BJ (cell line): ENCODE data around the gene MCTP1. TPM values are rescaled to one million over a fixed set of nuclear protein-coding genes. Genes with fewer than 3 reads are reported as not detected.

ENCODE experiments used
- CTCF ChIA-PET: fragments of 350-600 bp; formaldehyde crosslinking; extraction: SDS; loops from one replicate; lab custom pipeline; 2021; ENCODE audit warnings: antibody characterized with exemption, inconsistent platforms; lab: Yijun Ruan, JAX
- POLR2A ChIA-PET: fragments of 300-600 bp; sonication (Branson Sonifier 250); formaldehyde crosslinking; extraction: SDS; loops from one replicate; lab custom pipeline; 2021; ENCODE audit warnings: antibody characterized with exemption; lab: Charles Lee
- DNase-seq: peaks from one replicate; pipeline ENCODE4 v3.0.0-alpha.2; 2011; ENCODE audit warnings: low read depth
- H3K27me3 ChIP-seq: 2 replicates; pipeline ENCODE4 v1.6.0; 2011; ENCODE audit warnings: low read length; ENCODE audit not compliant: control insufficient read depth, insufficient read depth
- H3K36me3 ChIP-seq: 2 replicates; pipeline ENCODE4 v1.5.1; 2011; ENCODE audit warnings: low read length; ENCODE audit not compliant: control insufficient read depth, insufficient read depth
- H3K4me3 ChIP-seq: 2 replicates; pipeline ENCODE4 v1.5.1; 2011; ENCODE audit warnings: low read depth, mild to moderate bottlenecking, control low read depth, low read length
- polyA plus RNA-seq: library from polyadenylated mRNA; depleted of rRNA; stranded (reverse); fragments of >200 nt; gene quantifications from 2 replicates; pipeline ENCODE4 v1.2.3, GENCODE V29; 2011
- TF ChIP-seq, protein P1 (sequence below): IDR thresholded peaks from 2 replicates; pipeline ENCODE4 v1.5.1; 2011; ENCODE audit warnings: low read depth, mild to moderate bottlenecking, control low read depth, inconsistent platforms, low read length, moderate library complexity; ENCODE audit not compliant: insufficient read depth

The MCTP1 gene
- polyA plus RNA-seq, 1 experiment: 0.02 TPM

DNA sequence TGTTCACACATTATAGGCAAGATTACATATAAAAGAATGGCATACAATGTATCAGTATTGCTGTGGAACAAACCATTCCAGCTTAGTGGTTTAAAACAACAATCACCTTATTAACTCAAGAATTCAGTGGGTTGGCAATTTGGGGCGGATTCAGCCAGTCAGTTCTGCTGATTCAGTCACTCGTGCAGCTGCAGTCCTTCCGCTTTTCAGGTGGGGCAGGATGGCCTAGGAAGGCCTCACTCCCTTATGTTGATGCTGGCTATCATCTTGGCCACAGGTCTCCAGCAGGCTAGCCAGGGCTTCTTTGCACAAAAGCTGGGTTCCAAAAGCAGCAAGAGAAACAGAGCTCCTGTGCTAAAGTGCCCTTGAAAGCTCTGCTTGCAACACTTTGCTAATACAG is 150.6 kb downstream of the MCTP1 start:
- CTCF ChIA-PET: no interaction called here
- TF ChIP-seq, protein P1, sequence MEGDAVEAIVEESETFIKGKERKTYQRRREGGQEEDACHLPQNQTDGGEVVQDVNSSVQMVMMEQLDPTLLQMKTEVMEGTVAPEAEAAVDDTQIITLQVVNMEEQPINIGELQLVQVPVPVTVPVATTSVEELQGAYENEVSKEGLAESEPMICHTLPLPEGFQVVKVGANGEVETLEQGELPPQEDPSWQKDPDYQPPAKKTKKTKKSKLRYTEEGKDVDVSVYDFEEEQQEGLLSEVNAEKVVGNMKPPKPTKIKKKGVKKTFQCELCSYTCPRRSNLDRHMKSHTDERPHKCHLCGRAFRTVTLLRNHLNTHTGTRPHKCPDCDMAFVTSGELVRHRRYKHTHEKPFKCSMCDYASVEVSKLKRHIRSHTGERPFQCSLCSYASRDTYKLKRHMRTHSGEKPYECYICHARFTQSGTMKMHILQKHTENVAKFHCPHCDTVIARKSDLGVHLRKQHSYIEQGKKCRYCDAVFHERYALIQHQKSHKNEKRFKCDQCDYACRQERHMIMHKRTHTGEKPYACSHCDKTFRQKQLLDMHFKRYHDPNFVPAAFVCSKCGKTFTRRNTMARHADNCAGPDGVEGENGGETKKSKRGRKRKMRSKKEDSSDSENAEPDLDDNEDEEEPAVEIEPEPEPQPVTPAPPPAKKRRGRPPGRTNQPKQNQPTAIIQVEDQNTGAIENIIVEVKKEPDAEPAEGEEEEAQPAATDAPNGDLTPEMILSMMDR: no peak
- no peak overlapping the region for H3K4me3 ChIP-seq
- H3K36me3 ChIP-seq: no peaks in the 10 kb centered on the region
- DNase-seq: no peak
- POLR2A ChIA-PET: no interaction called here
- H3K27me3 ChIP-seq: no peaks in the 10 kb centered on the region

DNA sequence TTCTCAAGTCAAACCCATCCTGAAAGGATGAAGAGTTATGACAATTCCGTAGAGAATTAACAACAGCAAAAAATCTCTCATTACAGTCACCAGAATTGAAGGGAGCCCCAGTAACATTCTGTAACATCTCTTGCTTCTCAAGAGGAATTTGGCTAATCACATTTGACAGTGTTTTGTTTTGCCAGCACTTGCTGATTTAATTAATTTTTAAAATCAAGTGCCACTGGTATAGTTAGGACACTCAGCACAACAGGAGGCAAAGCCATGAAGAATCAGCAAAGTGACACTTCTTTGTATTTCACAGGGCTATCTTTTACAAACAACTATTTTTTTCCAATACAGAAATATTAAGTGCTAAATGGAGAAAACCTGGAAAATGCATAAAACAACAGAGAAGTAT is 152.8 kb downstream of the MCTP1 start:
- CTCF ChIA-PET: no interaction called here
- TF ChIP-seq, protein P1: no peak
- DNase-seq: no peak
- H3K27me3 ChIP-seq: no peaks in the 10 kb centered on the region
- H3K4me3 ChIP-seq: no peak overlapping the region
- H3K36me3 ChIP-seq: no peaks in the 10 kb centered on the region
- POLR2A ChIA-PET: no interaction called here

DNA sequence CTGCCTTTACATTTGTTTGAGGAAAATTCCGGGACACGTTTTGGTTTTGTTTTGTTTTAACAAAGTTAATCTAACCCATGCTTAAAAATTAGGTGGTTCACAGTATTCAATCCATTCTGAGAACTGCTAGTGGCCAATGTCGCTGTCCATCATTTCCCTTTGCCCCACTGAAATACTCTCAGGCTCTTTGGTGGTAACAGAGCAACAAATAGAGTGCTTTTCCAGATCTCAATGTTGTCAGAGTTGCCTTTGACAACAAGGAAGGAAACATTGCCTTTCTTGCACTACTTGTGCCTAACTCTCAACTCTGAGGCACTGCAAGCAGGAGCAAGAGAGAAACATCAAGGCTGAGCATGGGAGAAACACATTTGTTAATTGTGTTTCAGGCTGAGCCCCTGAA is 154.0 kb downstream of the MCTP1 start:
- no peak overlapping the region for H3K4me3 ChIP-seq
- ChIA-PET POLR2A (no interaction called here), CTCF (no interaction called here)
- H3K27me3 ChIP-seq: no peaks in the 10 kb centered on the region
- H3K36me3 ChIP-seq: no peaks in the 10 kb centered on the region
- DNase-seq: no peak
- TF ChIP-seq, protein P1: no peak

DNA sequence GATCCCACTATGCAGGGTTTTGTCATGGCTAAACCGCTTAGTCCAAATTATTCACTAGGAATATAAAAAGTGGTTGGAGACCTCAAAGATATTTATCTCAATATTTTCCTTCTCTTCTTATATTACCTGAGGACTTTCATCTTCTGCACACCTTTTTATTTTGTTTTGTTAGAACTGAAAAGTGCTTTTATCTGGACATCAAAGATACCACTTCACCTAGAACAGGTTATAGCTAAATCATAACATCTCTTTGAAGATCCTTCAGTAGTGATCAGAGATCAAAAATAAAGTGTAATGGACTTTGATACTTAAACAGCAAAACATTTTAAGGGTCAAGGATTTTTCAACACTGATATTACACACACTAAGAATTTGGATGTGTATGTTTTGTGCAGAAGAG is 160.2 kb downstream of the MCTP1 start:
- ChIA-PET POLR2A (no interaction called here), CTCF (no interaction called here)
- no peaks in the 10 kb centered on the region for H3K36me3 ChIP-seq
- no peak for DNase-seq
- H3K4me3 ChIP-seq: no peak overlapping the region
- H3K27me3 ChIP-seq: no peaks in the 10 kb centered on the region
- TF ChIP-seq, protein P1: no peak

DNA sequence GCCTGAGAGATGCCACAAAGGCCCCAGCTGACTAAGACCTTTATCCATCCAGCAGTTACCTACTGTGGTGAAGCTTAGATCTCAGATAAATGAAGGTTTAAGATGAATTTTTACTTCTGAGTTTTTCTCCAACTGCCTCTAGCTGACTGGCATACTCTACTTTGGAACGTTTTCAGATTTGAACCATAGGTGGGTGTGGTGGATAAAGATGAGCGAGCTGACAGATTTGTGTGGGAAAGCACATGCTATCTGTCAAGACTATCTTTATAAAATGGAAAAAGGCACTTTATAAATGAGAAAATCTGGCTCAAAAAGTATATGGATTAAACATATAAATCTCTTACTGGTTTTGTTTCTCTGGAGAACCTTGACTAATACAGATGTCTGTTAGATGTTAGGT is 160.8 kb downstream of the MCTP1 start:
- TF ChIP-seq, protein P1: no peak
- DNase-seq: no peak
- no peak overlapping the region for H3K4me3 ChIP-seq
- ChIA-PET CTCF (no interaction called here), POLR2A (no interaction called here)
- no peaks in the 10 kb centered on the region for H3K36me3 ChIP-seq
- no peaks in the 10 kb centered on the region for H3K27me3 ChIP-seq
